GM12864 (cell line): ENCODE data around the gene USP34.

ENCODE experiments used
- DNase-seq: peaks from one replicate; pipeline ENCODE4 v3.0.0-alpha.2; 2011; ENCODE audit warnings: low read depth
- H3K4me3 ChIP-seq: 2 replicates; pipeline ENCODE4 v1.5.1; 2011; ENCODE audit warnings: mild to moderate bottlenecking, low read depth, low read length, control low read depth
- TF ChIP-seq, protein P1 (sequence below): IDR thresholded peaks from 2 replicates; pipeline ENCODE4 v1.5.1; 2011; ENCODE audit warnings: low read depth, mild to moderate bottlenecking, moderate library complexity, low read length, control low read depth, inconsistent platforms; ENCODE audit errors: missing control alignments

Gene USP34

DNA sequence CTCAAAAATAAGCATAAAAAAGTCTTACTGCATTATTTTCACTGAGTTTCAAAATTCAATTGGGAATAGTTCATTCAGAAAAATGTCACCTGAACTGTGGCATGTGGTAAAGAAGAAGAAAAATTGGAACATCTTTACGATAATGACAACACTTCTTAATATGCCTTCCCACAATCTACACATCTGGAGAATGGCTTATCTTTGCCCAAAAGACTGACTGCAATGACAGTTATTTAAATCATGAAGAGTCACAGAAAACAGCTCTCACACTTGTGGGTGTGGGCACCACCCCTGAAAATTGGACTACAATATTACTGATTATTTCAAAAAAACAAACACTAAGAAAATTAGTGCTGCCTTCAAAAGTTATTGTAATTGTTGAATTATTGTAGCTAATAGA, 152.3 kb downstream of the USP34 start:
- DNase-seq, result no peak
- H3K4me3 ChIP-seq, result no peak overlapping the region
- TF ChIP-seq, protein P1, sequence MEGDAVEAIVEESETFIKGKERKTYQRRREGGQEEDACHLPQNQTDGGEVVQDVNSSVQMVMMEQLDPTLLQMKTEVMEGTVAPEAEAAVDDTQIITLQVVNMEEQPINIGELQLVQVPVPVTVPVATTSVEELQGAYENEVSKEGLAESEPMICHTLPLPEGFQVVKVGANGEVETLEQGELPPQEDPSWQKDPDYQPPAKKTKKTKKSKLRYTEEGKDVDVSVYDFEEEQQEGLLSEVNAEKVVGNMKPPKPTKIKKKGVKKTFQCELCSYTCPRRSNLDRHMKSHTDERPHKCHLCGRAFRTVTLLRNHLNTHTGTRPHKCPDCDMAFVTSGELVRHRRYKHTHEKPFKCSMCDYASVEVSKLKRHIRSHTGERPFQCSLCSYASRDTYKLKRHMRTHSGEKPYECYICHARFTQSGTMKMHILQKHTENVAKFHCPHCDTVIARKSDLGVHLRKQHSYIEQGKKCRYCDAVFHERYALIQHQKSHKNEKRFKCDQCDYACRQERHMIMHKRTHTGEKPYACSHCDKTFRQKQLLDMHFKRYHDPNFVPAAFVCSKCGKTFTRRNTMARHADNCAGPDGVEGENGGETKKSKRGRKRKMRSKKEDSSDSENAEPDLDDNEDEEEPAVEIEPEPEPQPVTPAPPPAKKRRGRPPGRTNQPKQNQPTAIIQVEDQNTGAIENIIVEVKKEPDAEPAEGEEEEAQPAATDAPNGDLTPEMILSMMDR, result no peak

DNA sequence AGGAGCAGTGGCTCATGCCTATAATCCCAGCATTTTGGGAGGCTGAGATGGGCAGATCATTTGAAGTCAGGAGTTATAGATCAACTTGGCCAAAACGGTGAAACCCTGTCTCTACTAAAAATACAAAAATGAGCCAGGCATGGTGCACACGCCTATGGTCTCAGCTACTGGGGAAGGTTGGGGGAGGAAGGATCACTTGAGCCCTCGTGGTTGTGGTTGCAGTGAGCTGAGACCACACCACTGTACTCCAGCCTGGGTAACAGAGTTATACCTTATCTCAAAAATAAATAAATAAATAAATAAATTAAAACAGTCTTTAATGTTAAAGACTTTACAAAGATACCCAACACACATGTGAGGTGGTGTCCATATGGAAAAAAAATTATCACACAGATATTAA, 174.9 kb downstream of the USP34 start:
- TF ChIP-seq, protein P1, result no peak
- DNase-seq, result no peak
- no peak overlapping the region for H3K4me3 ChIP-seq

DNA sequence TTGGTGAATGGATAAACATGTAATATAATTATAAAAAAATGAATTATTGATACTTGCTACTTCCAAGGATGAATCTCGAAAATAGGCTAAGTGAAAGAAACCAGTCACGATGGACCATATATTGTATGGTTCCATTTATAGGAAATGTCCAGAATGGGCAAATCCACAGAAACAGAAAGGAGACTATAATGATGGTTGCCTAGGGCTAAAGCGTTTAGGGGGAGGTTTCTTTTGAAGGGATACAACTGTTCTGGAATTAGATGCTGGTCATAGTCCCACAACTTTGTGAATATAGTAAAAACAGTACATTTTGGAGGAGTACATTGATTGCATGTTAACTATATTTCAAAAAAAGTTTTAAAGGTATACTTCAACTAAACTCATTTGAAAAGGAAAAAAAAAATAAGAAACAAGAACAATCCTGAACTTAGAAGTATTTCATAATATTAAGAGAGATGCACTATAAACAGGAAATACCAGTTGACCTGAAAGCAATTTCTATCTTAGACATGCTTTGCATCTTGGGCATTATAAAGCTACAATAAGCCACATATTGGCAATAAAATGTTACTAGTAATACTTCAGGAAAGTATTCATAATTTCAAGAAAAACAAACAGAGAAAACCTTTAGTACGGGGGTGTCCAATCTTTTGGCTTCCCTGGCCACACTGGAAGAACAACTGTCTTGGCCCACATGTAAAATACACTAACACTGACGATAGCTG, 178.9 kb downstream of the USP34 start:
- TF ChIP-seq, protein P1, result no peak
- H3K4me3 ChIP-seq, result no peak overlapping the region
- no peak for DNase-seq

DNA sequence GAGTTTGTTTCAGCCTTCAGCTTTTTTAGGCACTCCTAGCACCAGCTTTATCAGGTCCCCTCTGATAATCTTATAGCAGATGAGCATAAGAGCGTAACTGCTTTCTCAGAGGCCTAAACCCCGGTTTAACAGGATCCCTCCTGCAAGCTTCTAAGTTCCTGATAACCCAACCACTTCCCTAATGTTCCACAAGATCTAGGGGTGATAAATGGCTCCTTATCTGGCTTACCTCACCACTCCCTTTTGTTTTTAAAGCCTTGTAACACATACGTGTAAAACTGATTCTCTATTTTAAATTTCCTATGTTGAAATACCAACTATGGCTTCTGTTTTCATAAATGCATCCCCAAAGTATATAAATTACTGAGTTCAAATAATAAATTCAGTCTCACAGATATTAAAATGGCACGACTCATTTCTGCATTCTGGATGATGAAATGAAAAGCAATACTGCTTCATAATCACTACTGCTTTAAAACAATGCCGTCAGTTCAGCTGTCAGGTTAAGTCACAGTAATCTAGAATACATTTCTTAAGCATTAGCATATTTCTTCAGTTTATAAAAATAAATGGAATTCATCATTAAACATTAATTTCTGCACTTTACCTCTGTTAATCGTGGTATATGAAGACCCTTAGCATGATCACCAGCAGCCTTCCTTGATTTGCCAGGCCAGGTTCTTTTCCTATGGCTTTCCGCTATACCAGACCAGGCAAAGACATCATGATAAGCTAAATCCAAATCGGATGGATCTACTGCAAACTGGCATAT, 182.6 kb downstream of the USP34 start:
- no peak for DNase-seq
- H3K4me3 ChIP-seq, result no peak overlapping the region
- TF ChIP-seq, protein P1, result no peak

DNA sequence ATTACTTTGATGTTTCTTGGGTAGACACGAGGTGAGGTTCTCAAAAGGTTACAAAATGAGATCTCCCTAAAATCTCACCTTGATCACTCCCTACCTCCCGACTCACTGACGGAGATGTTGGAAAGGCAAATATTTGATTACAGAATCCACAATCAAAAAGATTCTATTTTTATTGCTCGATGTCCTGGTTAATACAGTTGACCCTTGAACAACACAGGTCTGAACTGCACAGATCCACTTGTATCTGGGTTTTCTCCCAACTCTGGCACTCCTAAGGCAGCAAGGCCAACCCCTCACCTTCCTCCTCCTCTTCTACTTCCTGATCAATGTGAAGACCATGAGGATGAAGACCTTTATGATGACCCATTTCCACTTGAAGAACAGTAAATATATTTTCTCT, 183.6 kb downstream of the USP34 start:
- TF ChIP-seq, protein P1, result no peak
- no peak overlapping the region for H3K4me3 ChIP-seq

DNA sequence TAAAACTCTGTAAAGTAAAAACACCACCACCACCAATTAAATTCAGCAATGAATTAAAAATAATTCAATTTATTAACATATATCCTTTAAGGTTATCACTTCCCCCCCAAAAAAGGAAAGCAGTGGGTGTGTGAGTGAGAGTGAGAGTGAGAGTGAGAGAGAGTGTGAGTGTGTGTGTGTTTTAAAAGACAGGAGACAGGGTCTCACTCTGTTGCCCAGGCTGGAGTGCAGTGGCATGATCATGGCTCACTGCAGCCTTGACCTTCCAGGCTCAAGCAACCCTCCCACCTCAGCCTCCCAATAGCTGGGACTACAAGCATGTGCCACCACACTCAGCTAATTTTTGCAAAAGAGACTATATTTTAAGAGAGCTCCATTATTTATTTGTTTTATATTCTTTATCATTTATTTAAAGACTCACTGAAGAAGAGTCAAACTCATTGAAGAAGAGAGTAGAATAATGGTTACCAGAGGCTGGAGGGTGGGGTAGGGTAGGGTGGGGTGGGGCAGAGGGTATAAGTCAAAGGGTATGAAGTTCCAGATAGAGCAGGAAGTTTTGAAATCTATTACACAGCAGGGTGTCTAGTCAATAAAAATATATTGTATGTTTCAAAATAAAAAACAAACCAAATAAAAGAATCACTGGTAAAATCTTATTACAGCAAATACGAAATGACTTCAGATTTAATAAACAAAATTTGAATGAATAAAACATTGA, 187.3 kb downstream of the USP34 start:
- DNase-seq, result no peak
- H3K4me3 ChIP-seq, result no peak overlapping the region
- TF ChIP-seq, protein P1, result no peak

More for the DNA sequence above, 183.6 kb downstream of the USP34 start:
- DNase-seq, result no peak
